ENCODE data around the gene ADAMTS2.

Gene ADAMTS2

GRCh38 chr5:179232091-179232735 lies 113.0 kb downstream of the ADAMTS2 start:
- ChIA-PET CTCF (no interaction called here), POLR2A (no interaction called here)
- TF ChIP-seq TARDBP (IDR thresholded peaks at IDR 0.05) (no peak), ARNT (IDR thresholded peaks at IDR 0.05) (no peak), LEF1 (IDR thresholded peaks at IDR 0.05; ENCODE audit: borderline replicate concordance) (no peak), ELF4 (IDR thresholded peaks at IDR 0.05) (no peak), L3MBTL2 (conservative IDR thresholded peaks at IDR 0.05) (no peak), ZNF384 (IDR thresholded peaks at IDR 0.05) (no peak), HDGF (IDR thresholded peaks at IDR 0.05; ENCODE audit: borderline replicate concordance) (no peak), FOXM1 (IDR thresholded peaks at IDR 0.05; ENCODE audit: borderline replicate concordance) (no peak), FOXK2 (IDR thresholded peaks at IDR 0.05) (no peak), SP1 (IDR thresholded peaks at IDR 0.05) (no peak), FOXA1 (IDR thresholded peaks at IDR 0.05) (no peak), PKNOX1 (IDR thresholded peaks at IDR 0.05) (no peak), NFRKB (IDR thresholded peaks at IDR 0.05) (no peak), SUZ12 (IDR thresholded peaks at IDR 0.05) (no peak), BHLHE40 (IDR thresholded peaks at IDR 0.05; ENCODE audit: borderline replicate concordance) (no peak), CTBP1 (IDR thresholded peaks at IDR 0.05; ENCODE audit: borderline replicate concordance) (no peak)
- no peak for DNase-seq (ENCODE audit: extremely low spot score)

DNA sequence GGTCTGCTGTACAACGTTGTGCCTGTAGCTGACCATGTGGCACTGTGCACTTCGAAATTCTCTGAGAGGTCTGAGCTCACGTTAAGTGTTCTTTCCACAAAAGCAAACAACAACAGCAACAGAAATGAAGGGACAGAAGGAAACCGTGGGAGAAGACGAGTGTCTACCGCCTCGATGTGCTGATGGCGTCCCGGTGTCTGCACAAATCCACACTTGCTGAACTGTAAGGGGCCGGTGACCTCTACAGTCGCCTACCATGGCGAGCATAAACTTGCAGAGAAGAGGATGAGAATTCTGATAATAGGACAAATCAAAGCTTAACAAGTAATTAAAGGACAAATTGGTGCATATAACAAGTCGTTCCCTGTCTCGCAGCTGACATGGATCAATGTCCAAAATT lies 114.0 kb downstream of the ADAMTS2 start:
- CTCF ChIA-PET: no interaction called here
- POLR2A ChIA-PET: no interaction called here
- no peak for TF ChIP-seq SP1 (IDR thresholded peaks at IDR 0.05)
- no peak for DNase-seq (ENCODE audit: extremely low spot score)

- ChIA-PET POLR2A (no interaction called here), CTCF (no interaction called here)
- DNase-seq (ENCODE audit: extremely low spot score): no peak
- TF ChIP-seq L3MBTL2 (conservative IDR thresholded peaks at IDR 0.05) (no peak), HDGF (IDR thresholded peaks at IDR 0.05; ENCODE audit: borderline replicate concordance) (no peak), FOXM1 (IDR thresholded peaks at IDR 0.05; ENCODE audit: borderline replicate concordance) (no peak), ZNF384 (IDR thresholded peaks at IDR 0.05) (no peak), PKNOX1 (IDR thresholded peaks at IDR 0.05) (no peak), ELF4 (IDR thresholded peaks at IDR 0.05) (no peak), CTBP1 (IDR thresholded peaks at IDR 0.05; ENCODE audit: borderline replicate concordance) (no peak), FOXK2 (IDR thresholded peaks at IDR 0.05) (no peak), LEF1 (IDR thresholded peaks at IDR 0.05; ENCODE audit: borderline replicate concordance) (no peak), SUZ12 (IDR thresholded peaks at IDR 0.05) (no peak), BHLHE40 (IDR thresholded peaks at IDR 0.05; ENCODE audit: borderline replicate concordance) (no peak), NFRKB (IDR thresholded peaks at IDR 0.05) (no peak), SP1 (IDR thresholded peaks at IDR 0.05) (no peak), TARDBP (IDR thresholded peaks at IDR 0.05) (no peak), ARNT (IDR thresholded peaks at IDR 0.05) (no peak)
Measured at GRCh38 chr5:179230061-179230461, 115.2 kb downstream of the ADAMTS2 start.

GRCh38 chr5:179229331-179229831 lies 115.9 kb downstream of the ADAMTS2 start:
- ChIA-PET POLR2A (no interaction called here), CTCF (interaction anchor here (0.6 kb wide), 1 partner anchor 9 kb away, joined by 3 read pairs; no protein-coding TSS in a partner anchor)
- DNase-seq (ENCODE audit: extremely low spot score): no peak
- TF ChIP-seq CTBP1 (IDR thresholded peaks at IDR 0.05; ENCODE audit: borderline replicate concordance) (no peak), FOXK2 (IDR thresholded peaks at IDR 0.05) (no peak), TARDBP (IDR thresholded peaks at IDR 0.05) (no peak), HDGF (IDR thresholded peaks at IDR 0.05; ENCODE audit: borderline replicate concordance) (no peak)

GRCh38 chr5:179228341-179229121 lies 116.7 kb downstream of the ADAMTS2 start:
- CTCF ChIA-PET: interaction anchor here (0.6 kb wide), 1 partner anchor 8 kb away, joined by 3 read pairs; no protein-coding TSS in a partner anchor
- TF ChIP-seq ELF4 (IDR thresholded peaks at IDR 0.05): no peak
- TF ChIP-seq LEF1 (IDR thresholded peaks at IDR 0.05; ENCODE audit: borderline replicate concordance): no peak
- no peak for TF ChIP-seq BHLHE40 (IDR thresholded peaks at IDR 0.05; ENCODE audit: borderline replicate concordance)
- TF ChIP-seq HDGF (IDR thresholded peaks at IDR 0.05; ENCODE audit: borderline replicate concordance): no peak
- no peak for TF ChIP-seq L3MBTL2 (conservative IDR thresholded peaks at IDR 0.05)
- TF ChIP-seq NFRKB (IDR thresholded peaks at IDR 0.05): no peak
- no peak for TF ChIP-seq ARNT (IDR thresholded peaks at IDR 0.05)
- no peak for TF ChIP-seq SP1 (IDR thresholded peaks at IDR 0.05)
- TF ChIP-seq TARDBP (IDR thresholded peaks at IDR 0.05): no peak
- POLR2A ChIA-PET: no interaction called here
- no peak for DNase-seq (ENCODE audit: extremely low spot score)

DNA sequence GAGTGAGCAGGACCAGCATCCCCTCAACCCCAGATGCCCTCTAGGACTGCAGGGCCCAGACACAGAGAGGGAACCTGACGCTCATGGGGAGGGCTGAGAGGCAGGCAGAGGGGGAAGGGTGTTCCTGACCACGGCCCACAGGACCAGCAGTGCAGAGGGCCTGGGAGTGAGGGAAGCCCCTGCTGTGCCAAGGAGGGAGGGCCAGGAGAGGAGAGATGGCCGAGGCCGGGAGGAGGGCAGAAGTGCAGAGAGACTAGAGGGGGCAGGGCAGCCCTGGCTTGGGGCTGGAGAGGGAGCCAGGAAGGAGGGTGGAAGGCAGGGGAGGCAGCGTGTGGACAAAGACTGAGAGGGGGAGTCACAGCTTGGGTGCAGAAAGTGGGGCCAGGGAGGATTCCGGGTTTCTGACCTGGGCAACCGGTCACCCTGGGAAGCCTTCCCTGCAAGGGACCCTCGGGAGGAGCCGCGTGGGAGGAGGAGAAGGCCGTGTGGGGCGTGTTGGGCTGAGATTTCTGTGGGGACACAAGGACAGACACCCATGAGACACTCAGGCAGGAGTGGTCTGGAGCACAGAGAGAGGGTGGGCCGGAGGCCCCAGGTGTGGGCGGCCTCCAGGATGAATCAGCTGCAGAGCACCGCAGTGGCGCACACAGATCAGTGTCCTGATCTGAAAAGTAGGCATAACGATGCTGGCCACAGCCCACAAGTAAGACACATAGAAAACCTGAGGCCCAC lies 117.5 kb downstream of the ADAMTS2 start:
- no peak for DNase-seq (ENCODE audit: extremely low spot score)
- POLR2A ChIA-PET: no interaction called here
- no peak for TF ChIP-seq LEF1 (IDR thresholded peaks at IDR 0.05; ENCODE audit: borderline replicate concordance)
- TF ChIP-seq FOXA1 (IDR thresholded peaks at IDR 0.05): no peak
- TF ChIP-seq BHLHE40 (IDR thresholded peaks at IDR 0.05; ENCODE audit: borderline replicate concordance): no peak
- no peak for TF ChIP-seq SUZ12 (IDR thresholded peaks at IDR 0.05)
- TF ChIP-seq NFRKB (IDR thresholded peaks at IDR 0.05): no peak
- no peak for TF ChIP-seq PKNOX1 (IDR thresholded peaks at IDR 0.05)
- no peak for TF ChIP-seq SP1 (IDR thresholded peaks at IDR 0.05)
- no peak for TF ChIP-seq FOXK2 (IDR thresholded peaks at IDR 0.05)
- TF ChIP-seq ZNF384 (IDR thresholded peaks at IDR 0.05): no peak
- CTCF ChIA-PET: no interaction called here
